ENCODE results near the gene BSPRY. TPM values are rescaled to one million over a fixed set of nuclear protein-coding genes. Genes with fewer than 3 reads are reported as not detected.
A peak's percentile ranks its signal among the peaks of the same experiment; 100 is the strongest.

BSPRY gene
- total RNA-seq, 1 donor, result not detected

DNA sequence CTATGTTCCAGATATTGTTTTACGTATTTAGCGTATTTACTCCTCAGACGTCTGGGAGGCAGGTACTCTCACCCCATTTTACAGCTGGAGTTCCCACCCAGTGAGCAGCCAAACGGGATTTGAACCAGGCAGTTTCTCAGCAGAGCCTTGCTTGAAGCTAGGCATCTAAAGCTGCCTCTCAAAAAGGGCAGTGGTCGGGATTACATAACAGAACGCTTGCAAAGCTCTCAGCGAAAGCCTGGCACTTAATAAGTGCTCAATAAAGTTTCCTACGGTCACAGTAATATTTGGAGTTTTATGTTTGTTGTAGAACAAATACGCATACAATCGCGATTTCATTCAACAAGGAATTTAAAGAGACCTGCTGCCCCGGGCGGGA is 286 bp upstream of the BSPRY start:
- Histone ChIP-seq H3K27ac (ENCODE audit: low read depth, low read length) (no peak overlapping the region), H3K36me3 (ENCODE audit: insufficient read depth, low read length) (no peaks in the 10 kb centered on the region), H3K4me1 (ENCODE audit: insufficient read depth, low read length) (peaks cover under 1% of the 10 kb centered on the region), H3K4me2 (ENCODE audit: insufficient read depth, low read length) (no peak overlapping the region), H4K20me1 (ENCODE audit: insufficient read depth, low read length) (no peaks in the 10 kb centered on the region), H3K4me3 (ENCODE audit: insufficient read depth, low read length) (no peak overlapping the region), H3K27me3 (ENCODE audit: insufficient read depth, low read length) (peaks cover 45% of the 10 kb centered on the region), H3K9me3 (ENCODE audit: low read depth, low read length) (no peaks in the 10 kb centered on the region), H2AFZ (ENCODE audit: low read length) (no peak overlapping the region), H3K79me2 (ENCODE audit: insufficient read depth, low read length) (no peaks in the 10 kb centered on the region)
- TF ChIP-seq, protein P1, sequence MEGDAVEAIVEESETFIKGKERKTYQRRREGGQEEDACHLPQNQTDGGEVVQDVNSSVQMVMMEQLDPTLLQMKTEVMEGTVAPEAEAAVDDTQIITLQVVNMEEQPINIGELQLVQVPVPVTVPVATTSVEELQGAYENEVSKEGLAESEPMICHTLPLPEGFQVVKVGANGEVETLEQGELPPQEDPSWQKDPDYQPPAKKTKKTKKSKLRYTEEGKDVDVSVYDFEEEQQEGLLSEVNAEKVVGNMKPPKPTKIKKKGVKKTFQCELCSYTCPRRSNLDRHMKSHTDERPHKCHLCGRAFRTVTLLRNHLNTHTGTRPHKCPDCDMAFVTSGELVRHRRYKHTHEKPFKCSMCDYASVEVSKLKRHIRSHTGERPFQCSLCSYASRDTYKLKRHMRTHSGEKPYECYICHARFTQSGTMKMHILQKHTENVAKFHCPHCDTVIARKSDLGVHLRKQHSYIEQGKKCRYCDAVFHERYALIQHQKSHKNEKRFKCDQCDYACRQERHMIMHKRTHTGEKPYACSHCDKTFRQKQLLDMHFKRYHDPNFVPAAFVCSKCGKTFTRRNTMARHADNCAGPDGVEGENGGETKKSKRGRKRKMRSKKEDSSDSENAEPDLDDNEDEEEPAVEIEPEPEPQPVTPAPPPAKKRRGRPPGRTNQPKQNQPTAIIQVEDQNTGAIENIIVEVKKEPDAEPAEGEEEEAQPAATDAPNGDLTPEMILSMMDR (IDR thresholded peaks at IDR 0.05; ENCODE audit: extremely low read depth, low read depth, low read length), result no peak
- DNase-seq (ENCODE audit: insufficient read length, low spot score, missing footprints), result no peak

DNA sequence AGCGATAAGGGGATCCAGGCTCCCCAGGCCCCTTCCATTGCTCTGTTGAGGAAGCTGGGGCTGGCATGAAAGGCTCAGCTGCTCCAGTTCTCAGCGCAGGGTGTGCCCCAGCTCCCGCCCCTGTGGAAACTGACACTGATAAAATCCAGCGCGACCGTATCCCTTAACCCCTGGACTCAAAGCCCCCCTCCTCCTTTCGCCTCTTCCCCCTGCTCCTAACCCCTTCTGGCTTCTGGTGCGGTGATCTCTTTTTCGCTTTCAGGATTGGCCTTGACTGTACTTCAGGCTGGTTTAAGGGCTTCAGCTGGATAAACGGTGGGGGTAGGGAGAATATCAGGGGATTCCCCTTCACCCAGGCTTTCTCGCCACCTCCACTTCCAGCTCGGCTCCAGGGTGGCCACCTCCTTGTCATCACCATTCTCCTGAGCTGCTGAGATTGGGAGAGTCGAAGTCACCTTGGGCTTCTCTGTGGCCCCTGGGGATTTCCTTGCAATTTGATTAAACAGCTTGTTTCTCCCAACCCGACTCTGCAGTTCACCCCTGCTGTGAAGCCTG is 843 bp downstream of the BSPRY start:
- Histone ChIP-seq H3K79me2 (ENCODE audit: insufficient read depth, low read length) (no peaks in the 10 kb centered on the region), H3K4me2 (ENCODE audit: insufficient read depth, low read length) (peak overlapping the region; percentile 51), H3K36me3 (ENCODE audit: insufficient read depth, low read length) (no peaks in the 10 kb centered on the region), H3K9me3 (ENCODE audit: low read depth, low read length) (no peaks in the 10 kb centered on the region), H3K27ac (ENCODE audit: low read depth, low read length) (no peak overlapping the region), H4K20me1 (ENCODE audit: insufficient read depth, low read length) (no peaks in the 10 kb centered on the region), H3K4me1 (ENCODE audit: insufficient read depth, low read length) (no peaks in the 10 kb centered on the region), H3K27me3 (ENCODE audit: insufficient read depth, low read length) (peaks cover 56% of the 10 kb centered on the region), H3K4me3 (ENCODE audit: insufficient read depth, low read length) (peak overlapping the region; percentile 46), H2AFZ (ENCODE audit: low read length) (no peak overlapping the region)
- DNase-seq (ENCODE audit: insufficient read length, low spot score, missing footprints), result no peak
- TF ChIP-seq, protein P1 (IDR thresholded peaks at IDR 0.05; ENCODE audit: extremely low read depth, low read depth, low read length), result no peak

DNA sequence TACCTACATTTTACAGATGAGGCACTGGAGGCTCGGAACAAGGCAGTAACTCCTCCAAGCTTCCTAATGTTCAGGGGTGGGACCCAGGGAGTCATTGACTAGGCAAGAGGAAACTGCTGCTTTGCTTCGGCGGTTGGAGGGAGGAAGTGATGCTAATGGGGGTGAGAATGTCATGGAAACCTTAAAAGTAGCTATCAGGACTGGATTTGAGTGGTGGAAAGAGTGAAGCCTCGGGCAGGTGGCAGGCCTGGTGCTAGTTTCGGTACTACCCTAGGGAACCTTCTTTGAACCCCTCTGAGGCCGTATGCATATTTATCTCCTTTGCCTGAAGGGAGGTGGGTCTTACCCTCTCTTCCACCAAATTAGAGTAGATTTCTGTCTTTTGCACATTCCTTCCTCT is 1.6 kb downstream of the BSPRY start:
- Histone ChIP-seq H3K9me3 (ENCODE audit: low read depth, low read length) (no peaks in the 10 kb centered on the region), H3K4me3 (ENCODE audit: insufficient read depth, low read length) (no peak overlapping the region), H3K4me1 (ENCODE audit: insufficient read depth, low read length) (no peaks in the 10 kb centered on the region), H3K27ac (ENCODE audit: low read depth, low read length) (no peak overlapping the region), H3K36me3 (ENCODE audit: insufficient read depth, low read length) (no peaks in the 10 kb centered on the region), H4K20me1 (ENCODE audit: insufficient read depth, low read length) (no peaks in the 10 kb centered on the region), H2AFZ (ENCODE audit: low read length) (no peak overlapping the region), H3K27me3 (ENCODE audit: insufficient read depth, low read length) (peaks cover 60% of the 10 kb centered on the region), H3K4me2 (ENCODE audit: insufficient read depth, low read length) (no peak overlapping the region), H3K79me2 (ENCODE audit: insufficient read depth, low read length) (no peaks in the 10 kb centered on the region)
- DNase-seq (ENCODE audit: insufficient read length, low spot score, missing footprints), result no peak
- TF ChIP-seq, protein P1 (IDR thresholded peaks at IDR 0.05; ENCODE audit: extremely low read depth, low read depth, low read length), result no peak

DNA sequence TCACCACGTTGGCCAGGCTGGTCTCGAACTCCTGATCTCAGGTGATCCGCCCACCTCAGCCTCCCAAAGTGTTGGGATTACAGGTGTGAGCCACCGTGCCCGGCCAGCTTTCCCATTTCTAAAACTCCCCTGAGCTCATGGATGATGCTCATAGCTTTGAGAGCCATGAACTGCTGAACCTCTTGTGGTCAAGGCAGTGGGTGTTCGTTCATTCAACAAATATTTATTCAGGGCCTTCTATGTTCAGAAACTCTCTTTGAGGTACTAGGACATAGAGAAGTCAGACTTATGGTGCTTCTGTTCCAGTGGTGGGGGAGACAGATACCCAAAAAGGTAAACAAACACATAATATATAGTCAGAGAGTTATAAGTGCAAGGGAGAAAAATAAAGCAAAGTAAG is 2.7 kb downstream of the BSPRY start:
- TF ChIP-seq, protein P1 (IDR thresholded peaks at IDR 0.05; ENCODE audit: extremely low read depth, low read depth, low read length), result no peak
- no peak overlapping the region for H3K4me2 ChIP-seq (ENCODE audit: insufficient read depth, low read length)
- no peaks in the 10 kb centered on the region for H3K79me2 ChIP-seq (ENCODE audit: insufficient read depth, low read length)
- peaks cover 60% of the 10 kb centered on the region for H3K27me3 ChIP-seq (ENCODE audit: insufficient read depth, low read length)
- peak; percentile 74 for DNase-seq (ENCODE audit: insufficient read length, low spot score, missing footprints)
- H3K4me3 ChIP-seq (ENCODE audit: insufficient read depth, low read length), result no peak overlapping the region
- no peak overlapping the region for H3K27ac ChIP-seq (ENCODE audit: low read depth, low read length)
- no peak overlapping the region for H2AFZ ChIP-seq (ENCODE audit: low read length)
- no peaks in the 10 kb centered on the region for H3K36me3 ChIP-seq (ENCODE audit: insufficient read depth, low read length)
- H4K20me1 ChIP-seq (ENCODE audit: insufficient read depth, low read length), result no peaks in the 10 kb centered on the region
- H3K9me3 ChIP-seq (ENCODE audit: low read depth, low read length), result no peaks in the 10 kb centered on the region
- H3K4me1 ChIP-seq (ENCODE audit: insufficient read depth, low read length), result no peaks in the 10 kb centered on the region

All from osteoblast (primary cell).